GM12873 (cell line): ENCODE measurements around the gene BTN1A1.

Source experiments
- CTCF ChIP-seq: IDR thresholded peaks from 2 replicates; pipeline ENCODE4 v1.5.1; 2012; ENCODE audit warnings: low read depth, mild to moderate bottlenecking, moderate library complexity, low read length, control low read depth; ENCODE audit not compliant: insufficient read depth; ENCODE audit errors: missing control alignments

Gene BTN1A1

DNA sequence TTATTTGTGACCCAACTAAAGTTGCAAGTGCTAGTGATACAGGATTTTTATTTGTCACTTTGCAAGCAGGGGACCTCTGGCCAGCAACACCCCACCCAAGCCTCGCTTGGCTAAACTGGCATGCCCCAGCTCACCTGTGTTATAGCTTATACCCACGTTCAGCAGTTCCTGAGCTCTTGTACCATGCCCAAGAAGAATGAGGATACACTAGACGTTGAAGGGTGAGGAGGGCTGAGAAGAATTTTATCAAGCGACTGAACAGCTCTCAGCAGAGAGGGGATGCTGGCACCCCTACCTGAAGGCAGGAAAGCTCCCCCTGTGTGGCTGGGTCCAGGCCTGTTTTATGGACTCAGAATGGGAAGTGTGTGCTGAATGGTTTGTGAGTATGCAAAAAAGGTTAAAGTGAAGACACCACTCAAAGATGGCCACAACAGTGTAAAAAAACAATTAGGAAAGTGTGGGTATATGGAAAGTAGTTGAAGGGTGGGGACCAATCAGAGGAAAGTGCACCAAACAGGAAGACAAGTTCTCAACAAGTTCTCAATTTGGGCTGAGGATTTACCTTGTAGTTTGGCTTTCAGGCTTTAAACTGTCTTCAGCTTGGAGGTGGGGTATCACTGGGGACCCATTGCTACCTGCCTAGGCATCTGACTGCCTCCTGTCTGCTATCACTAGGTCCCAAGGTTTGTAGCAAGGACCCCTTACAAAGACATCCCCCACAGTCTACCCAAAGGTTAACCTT lies 27.4 kb upstream of the BTN1A1 start:
- TF ChIP-seq CTCF, result no peak

GRCh38 chr6:26473429-26473757 lies 26.7 kb upstream of the BTN1A1 start:
- TF ChIP-seq CTCF, result no peak

DNA sequence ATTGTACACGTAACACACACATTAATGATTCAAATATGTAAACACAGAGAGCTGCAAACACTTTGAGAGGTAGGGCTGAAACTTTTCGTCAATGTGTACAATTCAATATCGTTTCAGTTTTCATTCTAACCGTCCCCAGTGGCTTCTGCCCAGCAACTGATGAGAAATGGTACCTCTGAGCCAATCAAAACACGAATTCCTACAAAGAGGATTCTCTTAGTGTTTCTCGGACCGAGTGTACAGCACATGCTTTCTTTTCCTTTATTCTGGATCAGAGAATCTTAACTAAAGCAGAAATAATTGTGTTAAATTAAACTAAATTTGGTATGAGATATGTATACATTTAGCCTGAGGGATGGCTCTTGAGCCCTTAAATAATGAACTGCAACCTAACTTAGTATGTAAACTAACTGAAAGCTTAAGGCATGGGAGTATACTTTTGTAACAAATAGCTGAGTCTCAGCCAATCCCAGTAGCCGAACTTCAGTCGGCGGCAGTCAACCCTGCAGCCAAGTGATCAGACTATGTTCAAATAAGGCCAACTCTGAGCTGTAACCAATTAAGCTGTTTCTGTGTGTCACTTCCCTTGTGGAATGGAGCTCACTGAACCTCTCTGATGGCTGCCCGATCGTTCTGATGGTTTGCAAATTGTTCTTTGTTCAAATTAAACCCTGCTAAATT lies 26.2 kb upstream of the BTN1A1 start:
- no peak for TF ChIP-seq CTCF

GRCh38 chr6:26474439-26474881 lies 25.6 kb upstream of the BTN1A1 start:
- TF ChIP-seq CTCF, result no peak

DNA sequence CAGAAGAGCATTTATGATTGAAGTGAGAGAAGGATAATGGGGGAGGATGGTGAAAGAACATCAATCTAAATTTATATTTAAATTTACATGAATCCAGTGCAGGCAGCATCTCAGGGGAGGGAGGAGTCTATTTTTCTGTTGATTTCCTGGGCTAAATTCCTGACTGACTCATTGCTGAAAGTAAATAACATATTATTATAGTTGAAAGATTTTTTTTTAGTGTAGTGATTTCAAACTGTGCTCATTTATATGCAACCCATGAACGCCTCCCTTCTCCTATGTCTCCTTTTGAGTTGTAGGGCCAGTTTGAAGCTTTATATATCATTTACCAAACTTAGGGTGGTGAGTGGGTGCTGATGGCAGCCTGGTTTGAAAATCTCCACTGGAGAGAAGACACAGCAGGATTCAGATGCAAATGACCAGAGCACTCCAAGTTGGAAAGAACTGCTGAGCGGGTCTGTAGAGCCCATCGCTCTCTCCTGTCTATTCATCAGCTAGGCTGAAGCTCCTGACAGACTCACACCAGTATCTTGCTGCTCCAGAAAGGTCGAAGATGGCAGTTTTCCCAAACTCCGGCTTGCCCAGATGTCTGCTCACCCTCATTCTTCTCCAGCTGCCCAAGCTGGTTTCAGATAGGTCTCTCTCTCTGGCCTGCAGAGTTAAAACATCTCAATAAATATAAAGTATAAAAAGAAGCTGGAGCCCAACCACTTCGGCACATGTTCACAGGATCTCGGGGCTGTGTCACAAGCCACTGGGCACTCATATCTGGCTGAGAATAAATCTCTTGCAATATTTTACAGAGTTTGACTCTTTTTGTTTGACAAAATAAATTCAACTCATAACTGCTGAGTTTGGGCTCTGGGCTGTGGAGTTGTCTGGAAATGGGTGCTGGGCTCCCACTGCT lies 24.0 kb upstream of the BTN1A1 start:
- no peak for TF ChIP-seq CTCF

GRCh38 chr6:26476896-26477295 lies 23.2 kb upstream of the BTN1A1 start:
- TF ChIP-seq CTCF, result no peak

DNA sequence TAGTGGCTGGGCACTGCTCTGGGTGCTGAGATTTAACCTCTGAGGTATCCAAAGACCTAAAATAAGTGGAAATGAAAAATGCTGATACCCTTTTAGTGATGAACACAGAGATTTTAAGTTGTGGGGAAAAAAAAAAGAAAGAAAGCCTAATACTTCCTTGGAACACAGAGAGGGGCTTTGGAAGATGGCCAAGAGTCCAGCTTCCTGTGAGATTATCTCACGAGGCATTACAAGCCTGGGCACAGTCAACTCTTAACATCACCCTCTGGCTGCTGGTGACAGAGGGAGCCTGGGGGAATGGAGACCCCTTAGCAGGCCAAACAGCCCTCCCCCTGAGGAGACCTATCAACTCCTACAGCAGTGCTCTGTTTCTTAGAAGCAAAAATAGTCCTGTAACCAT lies 22.7 kb upstream of the BTN1A1 start:
- no peak for TF ChIP-seq CTCF
